Measurements from ENCODE around the gene SLC1A6. TPM values are rescaled to one million over a fixed set of nuclear protein-coding genes. Genes with fewer than 3 reads are reported as not detected.

The SLC1A6 gene
- polyA plus RNA-seq, 1 donor from 2014 or later: 46.6 TPM

DNA sequence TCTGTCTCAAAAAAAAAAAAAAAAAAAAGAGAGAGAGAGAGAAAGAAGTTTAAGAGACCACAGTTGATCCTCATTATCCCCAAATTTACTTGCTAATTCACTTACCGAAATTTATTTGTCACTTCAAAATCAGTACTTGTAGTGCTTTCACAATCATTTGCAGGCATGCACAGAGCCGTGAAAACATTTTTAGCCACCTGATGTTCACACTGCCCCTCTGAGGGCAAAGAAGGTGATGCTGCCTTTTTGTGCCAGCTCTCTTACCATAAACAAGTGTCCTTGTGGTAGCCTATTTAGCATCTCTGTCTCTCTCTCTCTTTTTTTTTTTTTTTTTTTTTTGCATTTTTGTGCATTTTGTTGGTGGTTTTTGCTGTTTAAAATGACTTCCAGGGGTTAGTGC, 45.6 kb upstream of the SLC1A6 start:
- Histone ChIP-seq H2AFZ (ENCODE audit: low read depth, low read length) (no peak overlapping the region), H4K20me1 (ENCODE audit: insufficient read depth) (no peaks in the 10 kb centered on the region), H3K36me3 (ENCODE audit: insufficient read depth, low read length) (no peaks in the 10 kb centered on the region), H3F3A (ENCODE audit: insufficient read depth, low read length, poor library complexity, severe bottlenecking) (no peaks in the 10 kb centered on the region), H3K9ac (ENCODE audit: low read length) (no peak overlapping the region), H3K79me2 (replicated peaks; ENCODE audit: insufficient read depth, low read length) (no peaks in the 10 kb centered on the region), H3K4me3 (ENCODE audit: low read length) (no peak overlapping the region), H3K27ac (ENCODE audit: low read length) (no peak overlapping the region), H3K9me3 (ENCODE audit: low read length) (no peaks in the 10 kb centered on the region), H3K27me3 (ENCODE audit: insufficient read depth, low read depth, low read length) (no peaks in the 10 kb centered on the region), H3K4me2 (ENCODE audit: low read length) (no peak overlapping the region), H3K9me2 (ENCODE audit: insufficient read depth, low read length) (no peaks in the 10 kb centered on the region)
- TF ChIP-seq, protein P1, sequence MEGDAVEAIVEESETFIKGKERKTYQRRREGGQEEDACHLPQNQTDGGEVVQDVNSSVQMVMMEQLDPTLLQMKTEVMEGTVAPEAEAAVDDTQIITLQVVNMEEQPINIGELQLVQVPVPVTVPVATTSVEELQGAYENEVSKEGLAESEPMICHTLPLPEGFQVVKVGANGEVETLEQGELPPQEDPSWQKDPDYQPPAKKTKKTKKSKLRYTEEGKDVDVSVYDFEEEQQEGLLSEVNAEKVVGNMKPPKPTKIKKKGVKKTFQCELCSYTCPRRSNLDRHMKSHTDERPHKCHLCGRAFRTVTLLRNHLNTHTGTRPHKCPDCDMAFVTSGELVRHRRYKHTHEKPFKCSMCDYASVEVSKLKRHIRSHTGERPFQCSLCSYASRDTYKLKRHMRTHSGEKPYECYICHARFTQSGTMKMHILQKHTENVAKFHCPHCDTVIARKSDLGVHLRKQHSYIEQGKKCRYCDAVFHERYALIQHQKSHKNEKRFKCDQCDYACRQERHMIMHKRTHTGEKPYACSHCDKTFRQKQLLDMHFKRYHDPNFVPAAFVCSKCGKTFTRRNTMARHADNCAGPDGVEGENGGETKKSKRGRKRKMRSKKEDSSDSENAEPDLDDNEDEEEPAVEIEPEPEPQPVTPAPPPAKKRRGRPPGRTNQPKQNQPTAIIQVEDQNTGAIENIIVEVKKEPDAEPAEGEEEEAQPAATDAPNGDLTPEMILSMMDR (IDR thresholded peaks at IDR 0.05; ENCODE audit: poor library complexity, severe bottlenecking): peak; percentile 43
- TF ChIP-seq EP300 (conservative IDR thresholded peaks at IDR 0.05; ENCODE audit: poor library complexity, severe bottlenecking): no peak

DNA sequence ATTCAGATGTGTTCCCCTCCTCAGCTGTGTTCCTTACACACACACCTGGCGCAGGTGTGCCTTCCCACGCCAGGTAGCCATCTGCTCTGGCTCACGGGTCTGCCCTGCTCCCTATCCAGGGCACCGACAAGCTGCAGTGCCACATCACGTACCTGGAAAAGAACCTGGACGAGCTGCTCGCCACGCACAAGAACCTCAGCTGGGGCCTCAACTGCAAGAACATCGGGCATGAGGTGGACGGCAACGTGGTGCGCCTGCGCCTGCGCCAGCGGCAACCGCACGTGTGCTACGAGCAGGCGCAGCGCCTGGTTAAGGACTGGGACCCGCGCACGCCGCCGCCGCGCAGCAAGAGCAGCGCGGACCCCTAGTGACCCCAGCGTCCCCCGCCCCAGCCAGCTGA, 43.1 kb upstream of the SLC1A6 start:
- Histone ChIP-seq H2AFZ (ENCODE audit: low read depth, low read length) (no peak overlapping the region), H3K4me3 (ENCODE audit: low read length) (no peak overlapping the region)

More for the DNA sequence above, 43.1 kb upstream of the SLC1A6 start:
- Histone ChIP-seq H3K9me2 (ENCODE audit: insufficient read depth, low read length) (no peaks in the 10 kb centered on the region), H3K4me2 (ENCODE audit: low read length) (no peak overlapping the region), H3K9me3 (ENCODE audit: low read length) (no peaks in the 10 kb centered on the region), H3K36me3 (ENCODE audit: insufficient read depth, low read length) (no peaks in the 10 kb centered on the region), H4K20me1 (ENCODE audit: insufficient read depth) (no peaks in the 10 kb centered on the region), H3K79me2 (replicated peaks; ENCODE audit: insufficient read depth, low read length) (no peaks in the 10 kb centered on the region), H3K27ac (ENCODE audit: low read length) (no peak overlapping the region), H3K9ac (ENCODE audit: low read length) (no peak overlapping the region), H3F3A (ENCODE audit: insufficient read depth, low read length, poor library complexity, severe bottlenecking) (no peaks in the 10 kb centered on the region), H3K27me3 (ENCODE audit: insufficient read depth, low read depth, low read length) (no peaks in the 10 kb centered on the region)
- TF ChIP-seq, protein P1 (IDR thresholded peaks at IDR 0.05; ENCODE audit: poor library complexity, severe bottlenecking): no peak
- TF ChIP-seq POLR2AphosphoS5 (IDR thresholded peaks at IDR 0.05) (no peak), TAF1 (IDR thresholded peaks at IDR 0.05; ENCODE audit: low read depth) (no peak), SMC3 (conservative IDR thresholded peaks at IDR 0.05; ENCODE audit: poor library complexity) (no peak), EP300 (conservative IDR thresholded peaks at IDR 0.05; ENCODE audit: poor library complexity, severe bottlenecking) (no peak), RAD21 (conservative IDR thresholded peaks at IDR 0.05) (no peak)
- TF ChIP-seq, protein P2, sequence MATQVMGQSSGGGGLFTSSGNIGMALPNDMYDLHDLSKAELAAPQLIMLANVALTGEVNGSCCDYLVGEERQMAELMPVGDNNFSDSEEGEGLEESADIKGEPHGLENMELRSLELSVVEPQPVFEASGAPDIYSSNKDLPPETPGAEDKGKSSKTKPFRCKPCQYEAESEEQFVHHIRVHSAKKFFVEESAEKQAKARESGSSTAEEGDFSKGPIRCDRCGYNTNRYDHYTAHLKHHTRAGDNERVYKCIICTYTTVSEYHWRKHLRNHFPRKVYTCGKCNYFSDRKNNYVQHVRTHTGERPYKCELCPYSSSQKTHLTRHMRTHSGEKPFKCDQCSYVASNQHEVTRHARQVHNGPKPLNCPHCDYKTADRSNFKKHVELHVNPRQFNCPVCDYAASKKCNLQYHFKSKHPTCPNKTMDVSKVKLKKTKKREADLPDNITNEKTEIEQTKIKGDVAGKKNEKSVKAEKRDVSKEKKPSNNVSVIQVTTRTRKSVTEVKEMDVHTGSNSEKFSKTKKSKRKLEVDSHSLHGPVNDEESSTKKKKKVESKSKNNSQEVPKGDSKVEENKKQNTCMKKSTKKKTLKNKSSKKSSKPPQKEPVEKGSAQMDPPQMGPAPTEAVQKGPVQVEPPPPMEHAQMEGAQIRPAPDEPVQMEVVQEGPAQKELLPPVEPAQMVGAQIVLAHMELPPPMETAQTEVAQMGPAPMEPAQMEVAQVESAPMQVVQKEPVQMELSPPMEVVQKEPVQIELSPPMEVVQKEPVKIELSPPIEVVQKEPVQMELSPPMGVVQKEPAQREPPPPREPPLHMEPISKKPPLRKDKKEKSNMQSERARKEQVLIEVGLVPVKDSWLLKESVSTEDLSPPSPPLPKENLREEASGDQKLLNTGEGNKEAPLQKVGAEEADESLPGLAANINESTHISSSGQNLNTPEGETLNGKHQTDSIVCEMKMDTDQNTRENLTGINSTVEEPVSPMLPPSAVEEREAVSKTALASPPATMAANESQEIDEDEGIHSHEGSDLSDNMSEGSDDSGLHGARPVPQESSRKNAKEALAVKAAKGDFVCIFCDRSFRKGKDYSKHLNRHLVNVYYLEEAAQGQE (IDR thresholded peaks at IDR 0.05; ENCODE audit: borderline replicate concordance): no peak

Data from neural cell (in vitro differentiated cells).